ENCODE results near the gene KYAT1.

KYAT1 gene

DNA sequence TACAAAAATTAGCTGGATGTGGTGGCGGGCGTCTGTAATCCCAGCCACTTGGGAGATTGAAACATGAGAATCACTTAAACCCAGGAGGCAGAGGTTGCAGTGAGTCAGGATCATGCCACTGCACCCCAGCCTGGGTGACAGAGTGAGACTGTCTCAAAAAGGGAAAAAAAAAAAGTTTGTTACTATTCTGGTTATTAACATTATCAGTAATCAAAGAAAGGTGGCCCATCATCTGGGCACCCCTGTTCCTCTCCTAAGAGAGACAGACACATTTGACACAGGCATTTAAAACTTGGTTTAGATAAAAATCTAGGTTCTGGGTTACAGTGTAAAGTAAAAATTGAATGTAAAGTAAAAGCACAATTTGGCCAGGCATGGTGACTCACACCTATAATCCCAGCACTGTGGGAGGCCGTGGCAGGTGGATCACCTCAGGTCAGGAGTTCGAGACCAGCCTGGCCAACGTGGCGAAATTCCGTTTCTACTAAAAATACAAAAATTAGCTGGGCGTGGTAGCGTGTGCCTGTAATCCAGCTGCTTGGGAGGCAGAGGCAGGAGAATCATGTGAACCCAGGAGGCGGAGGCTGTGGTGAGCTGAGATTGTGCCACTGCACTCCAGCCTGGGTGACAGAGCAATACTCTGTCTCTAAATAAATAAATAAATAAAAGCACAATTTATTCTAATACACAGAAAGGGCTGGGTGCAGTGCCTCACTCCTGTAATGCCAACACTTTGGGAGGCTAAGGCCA lies 22.3 kb upstream of the KYAT1 start:
- Histone ChIP-seq H3K9me3 (ENCODE audit: low read length) (no peaks in the 10 kb centered on the region), H3K27me3 (ENCODE audit: control insufficient read depth in 1 of 2, insufficient read depth in 2 of 2, low read length in 2 of 2) (no peaks in the 10 kb centered on the region), H3K9ac (ENCODE audit: low read length) (no peak overlapping the region), H3K27ac (ENCODE audit: low read depth, low read length) (no peak overlapping the region), H3K4me3 (ENCODE audit: low read depth in 1 of 2, low read length in 2 of 2) (no peak overlapping the region), H3K4me1 (ENCODE audit: insufficient read depth, low read length) (peaks cover 5% of the 10 kb centered on the region), H3K36me3 (ENCODE audit: insufficient read depth, low read length) (peaks cover 25% of the 10 kb centered on the region)

DNA sequence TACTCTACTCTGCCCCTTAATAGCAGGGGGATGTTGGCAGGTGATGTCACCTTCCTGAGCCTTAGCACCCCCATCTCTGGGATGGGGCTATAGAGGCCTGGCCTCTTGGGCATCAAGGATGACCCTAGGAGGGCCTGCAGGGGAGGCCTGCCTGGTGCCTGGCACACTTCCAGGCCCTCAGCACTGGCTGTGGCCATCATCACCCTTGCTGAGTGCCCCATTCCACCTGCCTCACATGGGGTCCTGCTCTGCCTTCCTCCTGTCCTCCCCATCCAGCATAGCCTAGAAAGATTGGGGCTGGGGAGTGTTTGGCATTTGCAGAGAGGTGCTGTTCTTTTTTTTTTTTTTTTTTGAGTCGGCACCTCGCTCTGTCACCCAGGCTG lies 21.3 kb upstream of the KYAT1 start:
- Histone ChIP-seq H3K9ac (ENCODE audit: low read length) (no peak overlapping the region), H3K36me3 (ENCODE audit: insufficient read depth, low read length) (peaks cover 16% of the 10 kb centered on the region), H3K27me3 (ENCODE audit: control insufficient read depth in 1 of 2, insufficient read depth in 2 of 2, low read length in 2 of 2) (no peaks in the 10 kb centered on the region), H3K4me1 (ENCODE audit: insufficient read depth, low read length) (peaks cover 9% of the 10 kb centered on the region), H3K4me3 (ENCODE audit: low read depth in 1 of 2, low read length in 2 of 2) (no peak overlapping the region), H3K27ac (ENCODE audit: low read depth, low read length) (no peak overlapping the region), H3K9me3 (ENCODE audit: low read length) (no peaks in the 10 kb centered on the region)

DNA sequence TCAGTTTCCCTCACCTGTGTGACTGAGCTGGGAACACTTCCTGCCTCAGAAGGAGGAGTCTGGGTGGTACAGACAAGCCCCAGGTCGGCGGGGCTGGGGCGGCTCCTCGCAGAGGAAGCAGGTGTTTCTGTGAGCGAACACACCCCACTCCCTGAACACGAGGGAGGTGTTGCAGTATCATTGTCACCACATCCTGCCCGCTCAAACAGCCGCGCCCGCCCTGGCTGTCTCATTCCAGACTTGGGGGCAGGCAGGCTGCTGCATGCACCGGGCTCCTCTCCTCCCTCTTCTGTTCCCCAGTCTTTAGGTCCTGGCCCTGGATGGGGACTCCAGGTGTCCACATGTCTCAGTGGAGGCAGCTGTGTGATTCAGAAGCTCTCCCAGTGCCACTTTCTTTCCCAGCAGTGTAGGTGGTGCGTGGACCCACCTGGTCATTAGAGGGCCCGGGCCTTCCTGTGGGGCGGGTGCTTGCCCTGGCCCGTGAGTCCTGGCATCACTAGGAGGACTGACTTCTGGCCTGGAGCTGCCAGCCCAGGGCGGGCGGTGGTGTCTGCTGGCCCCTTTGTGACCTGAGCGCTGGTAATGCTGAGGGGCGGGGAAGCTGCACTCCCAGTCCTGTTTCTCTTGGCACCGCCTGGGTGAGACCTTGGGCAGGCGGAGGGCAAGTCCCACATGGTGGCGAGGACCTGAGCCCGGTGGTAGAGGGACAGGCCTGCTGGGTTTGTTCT lies 20.8 kb upstream of the KYAT1 start:
- Histone ChIP-seq H3K4me3 (ENCODE audit: low read depth in 1 of 2, low read length in 2 of 2) (no peak overlapping the region), H3K27me3 (ENCODE audit: control insufficient read depth in 1 of 2, insufficient read depth in 2 of 2, low read length in 2 of 2) (no peaks in the 10 kb centered on the region), H3K27ac (ENCODE audit: low read depth, low read length) (no peak overlapping the region), H3K4me1 (ENCODE audit: insufficient read depth, low read length) (peaks cover 10% of the 10 kb centered on the region), H3K36me3 (ENCODE audit: insufficient read depth, low read length) (peaks cover 10% of the 10 kb centered on the region), H3K9me3 (ENCODE audit: low read length) (no peaks in the 10 kb centered on the region), H3K9ac (ENCODE audit: low read length) (no peak overlapping the region)

DNA sequence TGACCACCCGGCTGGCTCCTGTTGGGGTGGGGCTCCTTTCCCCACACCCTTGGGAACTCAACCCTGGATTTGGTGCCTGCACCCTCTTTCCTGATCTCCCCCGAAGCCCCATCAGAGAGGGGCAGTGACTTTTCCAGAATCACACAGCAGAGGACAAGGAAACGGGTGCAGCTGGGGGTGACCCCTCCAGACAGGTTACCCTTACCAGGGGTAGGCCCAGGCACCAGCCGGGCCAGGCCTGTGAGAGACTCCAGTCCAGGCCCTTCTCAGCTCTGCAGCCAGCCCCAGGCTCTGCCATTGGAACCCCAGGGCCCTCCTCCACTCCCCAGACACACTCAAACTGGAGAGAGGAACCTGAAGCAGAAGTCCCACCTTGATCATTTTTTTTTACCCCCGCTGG lies 20.1 kb upstream of the KYAT1 start:
- no peak overlapping the region for H3K4me3 ChIP-seq (ENCODE audit: low read depth in 1 of 2, low read length in 2 of 2)
- peaks cover 9% of the 10 kb centered on the region for H3K4me1 ChIP-seq (ENCODE audit: insufficient read depth, low read length)
- H3K9ac ChIP-seq (ENCODE audit: low read length) = no peak overlapping the region
- H3K27ac ChIP-seq (ENCODE audit: low read depth, low read length) = no peak overlapping the region
- H3K27me3 ChIP-seq (ENCODE audit: control insufficient read depth in 1 of 2, insufficient read depth in 2 of 2, low read length in 2 of 2) = no peaks in the 10 kb centered on the region
- no peaks in the 10 kb centered on the region for H3K9me3 ChIP-seq (ENCODE audit: low read length)
- peaks cover 6% of the 10 kb centered on the region for H3K36me3 ChIP-seq (ENCODE audit: insufficient read depth, low read length)

DNA sequence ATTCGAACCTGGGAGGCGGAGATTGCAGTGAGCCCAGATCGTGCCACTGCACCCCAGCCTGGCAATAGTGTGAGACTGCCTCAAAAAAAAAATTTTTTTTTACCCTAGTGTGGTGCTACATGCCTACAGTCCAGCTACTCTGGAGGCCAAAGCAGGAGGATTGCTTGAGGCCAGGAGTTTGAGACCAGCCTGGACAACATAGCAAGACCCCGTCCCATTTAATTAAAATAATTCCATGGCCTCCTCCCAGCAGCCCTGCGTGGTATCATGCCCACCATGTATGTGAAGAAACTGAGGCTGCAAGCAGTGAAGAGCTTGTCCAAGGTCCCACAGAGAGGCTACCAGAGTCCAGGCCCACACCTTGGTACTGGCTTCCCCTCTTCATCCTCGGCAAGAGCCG lies 19.6 kb upstream of the KYAT1 start:
- Histone ChIP-seq H3K4me3 (ENCODE audit: low read depth in 1 of 2, low read length in 2 of 2) (no peak overlapping the region), H3K4me1 (ENCODE audit: insufficient read depth, low read length) (peaks cover 5% of the 10 kb centered on the region), H3K36me3 (ENCODE audit: insufficient read depth, low read length) (peaks cover 6% of the 10 kb centered on the region), H3K9ac (ENCODE audit: low read length) (no peak overlapping the region), H3K27me3 (ENCODE audit: control insufficient read depth in 1 of 2, insufficient read depth in 2 of 2, low read length in 2 of 2) (no peaks in the 10 kb centered on the region), H3K9me3 (ENCODE audit: low read length) (no peaks in the 10 kb centered on the region), H3K27ac (ENCODE audit: low read depth, low read length) (no peak overlapping the region)

DNA sequence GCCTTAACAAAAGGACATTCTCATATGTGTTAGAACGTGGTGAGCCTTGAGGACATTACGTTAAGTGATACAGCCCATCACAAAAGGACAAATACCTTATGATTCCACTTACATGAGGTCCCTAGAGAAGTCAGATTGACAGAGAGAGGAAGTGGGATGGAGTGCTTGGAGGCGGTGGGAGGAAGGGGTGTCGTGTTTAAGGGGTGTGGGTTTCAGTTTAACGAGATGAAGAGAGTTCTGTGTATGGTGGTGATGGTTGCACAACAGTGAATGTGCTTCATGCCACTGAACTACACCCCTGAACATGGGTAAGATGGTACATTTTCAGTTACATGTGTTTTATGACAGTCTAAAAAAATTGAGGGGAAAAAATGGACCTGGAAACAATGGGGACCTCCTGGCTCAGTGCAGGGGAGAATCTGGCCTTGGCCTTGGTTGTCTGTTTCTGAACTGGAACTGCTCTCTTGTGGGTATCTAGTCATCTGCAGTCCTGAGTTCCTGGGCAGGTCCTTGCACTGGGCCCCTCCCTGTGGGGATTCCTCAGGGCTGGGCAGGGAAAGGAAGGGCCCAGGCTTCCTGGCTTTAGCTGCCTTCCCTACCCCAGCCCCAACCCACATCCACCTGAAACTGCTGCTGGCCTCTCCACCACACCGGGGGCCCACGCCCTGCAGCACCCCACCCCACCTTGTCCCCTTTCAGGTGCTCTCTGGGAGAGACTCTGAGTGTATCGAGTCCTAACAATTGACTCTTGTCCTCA lies 18.0 kb upstream of the KYAT1 start:
- H3K4me3 ChIP-seq (ENCODE audit: low read depth in 1 of 2, low read length in 2 of 2) = no peak overlapping the region
- no peaks in the 10 kb centered on the region for H3K27me3 ChIP-seq (ENCODE audit: control insufficient read depth in 1 of 2, insufficient read depth in 2 of 2, low read length in 2 of 2)
- H3K27ac ChIP-seq (ENCODE audit: low read depth, low read length) = no peak overlapping the region
- H3K9ac ChIP-seq (ENCODE audit: low read length) = no peak overlapping the region
- no peaks in the 10 kb centered on the region for H3K9me3 ChIP-seq (ENCODE audit: low read length)
- peaks cover 6% of the 10 kb centered on the region for H3K36me3 ChIP-seq (ENCODE audit: insufficient read depth, low read length)
- H3K4me1 ChIP-seq (ENCODE audit: insufficient read depth, low read length) = peaks cover 5% of the 10 kb centered on the region

DNA sequence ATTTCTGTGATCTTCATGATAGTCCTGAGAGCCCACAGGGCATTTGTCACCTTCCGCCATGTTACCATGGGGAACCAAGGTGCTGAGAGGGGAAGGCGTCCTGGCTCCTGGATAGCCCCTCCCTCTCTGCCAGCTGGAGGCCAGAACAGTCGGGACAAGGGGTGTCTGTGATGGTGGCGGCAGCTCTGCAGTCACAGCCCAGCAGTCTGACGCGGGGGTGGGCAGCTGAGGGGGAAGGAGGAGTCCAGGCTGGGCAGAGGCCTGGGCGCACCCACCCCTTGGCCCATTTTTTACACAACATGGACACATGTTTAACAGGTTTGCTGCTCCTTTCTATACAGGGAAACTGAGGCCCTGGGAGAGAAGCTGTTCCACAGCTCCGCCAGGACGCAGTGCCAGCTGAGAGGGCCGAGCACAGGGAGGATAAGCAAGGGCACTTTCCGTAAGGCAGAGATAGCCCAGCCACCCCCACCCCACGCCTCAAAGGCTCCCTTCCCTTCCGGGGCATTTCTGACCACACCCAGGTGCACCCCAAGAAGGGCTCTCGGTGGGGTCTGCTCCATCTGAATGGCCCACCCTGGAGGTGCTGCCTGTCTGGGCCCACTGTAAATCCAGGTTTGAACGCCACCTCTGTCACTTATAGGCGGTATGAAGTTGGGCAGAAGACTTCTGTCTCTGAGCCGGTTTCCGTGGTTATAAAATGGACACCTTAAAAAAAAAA lies 17.3 kb upstream of the KYAT1 start:
- no peak overlapping the region for H3K4me3 ChIP-seq (ENCODE audit: low read depth in 1 of 2, low read length in 2 of 2)
- H3K4me1 ChIP-seq (ENCODE audit: insufficient read depth, low read length) = peaks cover 5% of the 10 kb centered on the region
- H3K27ac ChIP-seq (ENCODE audit: low read depth, low read length) = no peak overlapping the region
- H3K36me3 ChIP-seq (ENCODE audit: insufficient read depth, low read length) = peaks cover 6% of the 10 kb centered on the region
- H3K9ac ChIP-seq (ENCODE audit: low read length) = no peak overlapping the region
- H3K9me3 ChIP-seq (ENCODE audit: low read length) = no peaks in the 10 kb centered on the region
- no peaks in the 10 kb centered on the region for H3K27me3 ChIP-seq (ENCODE audit: control insufficient read depth in 1 of 2, insufficient read depth in 2 of 2, low read length in 2 of 2)

DNA sequence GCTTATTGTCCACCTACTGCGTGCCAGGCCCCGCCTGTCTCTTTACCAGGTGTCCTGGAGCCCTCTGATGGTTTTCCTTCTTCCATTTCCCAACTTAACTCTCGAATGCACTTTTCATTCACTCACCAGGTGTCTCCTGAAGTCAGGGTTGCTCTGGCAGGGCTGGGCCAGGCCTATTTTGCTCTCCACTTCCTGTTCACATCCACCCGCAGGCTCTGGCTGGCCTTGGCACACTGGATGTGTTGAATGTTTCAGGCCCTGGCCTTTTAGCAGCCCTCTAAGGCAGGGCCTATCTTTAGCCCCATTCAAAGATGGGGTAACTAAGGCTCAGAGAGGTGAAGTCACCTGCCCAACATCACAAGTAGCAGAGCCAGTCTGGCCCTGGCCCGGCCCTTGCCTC lies 16.6 kb upstream of the KYAT1 start:
- no peak overlapping the region for H3K9ac ChIP-seq (ENCODE audit: low read length)
- peaks cover 6% of the 10 kb centered on the region for H3K36me3 ChIP-seq (ENCODE audit: insufficient read depth, low read length)

DNA sequence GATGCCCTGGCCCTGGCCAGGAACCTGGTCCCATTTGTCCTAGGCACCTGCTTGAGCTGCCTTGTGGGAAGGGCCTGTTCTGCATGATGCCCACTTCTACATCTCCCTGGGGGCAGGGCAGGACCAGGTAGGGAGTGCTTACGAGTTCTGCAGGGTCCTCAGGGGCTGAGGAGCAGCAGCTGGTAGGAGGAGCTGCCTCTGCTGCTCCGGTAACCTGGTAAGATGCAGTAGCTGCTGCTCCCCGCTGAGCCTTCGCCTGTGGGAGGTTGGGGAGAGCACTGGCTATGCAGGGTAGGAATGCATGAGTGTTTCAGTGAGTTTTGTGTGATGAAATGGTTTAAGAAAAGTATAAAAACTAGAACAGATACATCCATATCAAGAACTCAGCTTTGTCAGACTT lies 13.8 kb upstream of the KYAT1 start:
- no peaks in the 10 kb centered on the region for H3K27me3 ChIP-seq (ENCODE audit: control insufficient read depth in 1 of 2, insufficient read depth in 2 of 2, low read length in 2 of 2)
- no peak overlapping the region for H3K27ac ChIP-seq (ENCODE audit: low read depth, low read length)
- peaks cover 6% of the 10 kb centered on the region for H3K36me3 ChIP-seq (ENCODE audit: insufficient read depth, low read length)
- H3K4me3 ChIP-seq (ENCODE audit: low read depth in 1 of 2, low read length in 2 of 2) = no peak overlapping the region
- H3K9ac ChIP-seq (ENCODE audit: low read length) = no peak overlapping the region
- peaks cover 29% of the 10 kb centered on the region for H3K4me1 ChIP-seq (ENCODE audit: insufficient read depth, low read length)
- H3K9me3 ChIP-seq (ENCODE audit: low read length) = no peaks in the 10 kb centered on the region

More for the DNA sequence above, 16.6 kb upstream of the KYAT1 start:
- Histone ChIP-seq H3K4me1 (ENCODE audit: insufficient read depth, low read length) (peaks cover 7% of the 10 kb centered on the region), H3K9me3 (ENCODE audit: low read length) (no peaks in the 10 kb centered on the region), H3K27me3 (ENCODE audit: control insufficient read depth in 1 of 2, insufficient read depth in 2 of 2, low read length in 2 of 2) (no peaks in the 10 kb centered on the region), H3K4me3 (ENCODE audit: low read depth in 1 of 2, low read length in 2 of 2) (no peak overlapping the region), H3K27ac (ENCODE audit: low read depth, low read length) (no peak overlapping the region)

DNA sequence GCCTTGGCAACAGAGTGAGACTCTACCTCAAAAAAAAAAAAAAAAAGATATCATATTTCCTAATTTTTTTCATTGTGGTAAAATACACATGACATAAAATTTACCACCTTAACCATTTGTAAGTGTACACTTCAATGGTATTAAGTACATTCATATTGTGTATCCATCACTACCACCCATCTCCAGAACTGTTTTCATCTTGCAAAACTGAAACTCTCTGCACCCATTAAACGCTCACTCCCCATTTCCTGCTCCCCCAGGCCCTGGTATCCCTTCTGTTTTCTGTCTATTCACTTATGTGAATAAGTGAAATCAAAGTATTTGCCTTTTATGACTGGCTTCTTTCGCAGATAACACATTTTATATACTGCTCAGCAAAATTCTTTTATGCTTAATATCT lies 13.0 kb upstream of the KYAT1 start:
- H3K27me3 ChIP-seq (ENCODE audit: control insufficient read depth in 1 of 2, insufficient read depth in 2 of 2, low read length in 2 of 2) = no peaks in the 10 kb centered on the region
- H3K27ac ChIP-seq (ENCODE audit: low read depth, low read length) = no peak overlapping the region
- H3K9me3 ChIP-seq (ENCODE audit: low read length) = no peaks in the 10 kb centered on the region
- peaks cover 29% of the 10 kb centered on the region for H3K4me1 ChIP-seq (ENCODE audit: insufficient read depth, low read length)
- peaks cover 6% of the 10 kb centered on the region for H3K36me3 ChIP-seq (ENCODE audit: insufficient read depth, low read length)
- no peak overlapping the region for H3K9ac ChIP-seq (ENCODE audit: low read length)
- no peak overlapping the region for H3K4me3 ChIP-seq (ENCODE audit: low read depth in 1 of 2, low read length in 2 of 2)

DNA sequence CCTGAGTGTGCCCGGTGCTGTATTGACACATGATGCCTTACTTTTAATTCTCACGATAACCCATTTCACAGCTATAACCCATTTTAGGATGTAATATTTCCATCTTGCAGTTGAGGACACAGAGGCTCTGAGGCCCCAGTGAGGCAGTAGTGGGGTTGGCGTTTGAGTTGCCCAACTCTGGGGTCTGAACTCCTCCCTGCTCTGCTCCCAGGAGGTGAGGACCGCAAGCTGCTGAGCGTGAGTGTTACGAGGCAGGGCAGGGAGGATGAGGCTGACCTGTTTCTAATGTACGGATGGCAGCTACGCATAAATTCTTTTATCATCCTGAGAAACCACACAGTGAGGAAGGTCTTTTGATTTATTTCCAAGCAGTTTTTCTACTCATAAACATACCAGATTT lies 11.6 kb upstream of the KYAT1 start:
- peak overlapping the region; percentile 44 for H3K9ac ChIP-seq (ENCODE audit: low read length)
- peak overlapping the region; percentile 77 for H3K27ac ChIP-seq (ENCODE audit: low read depth, low read length)
- no peaks in the 10 kb centered on the region for H3K27me3 ChIP-seq (ENCODE audit: control insufficient read depth in 1 of 2, insufficient read depth in 2 of 2, low read length in 2 of 2)
- peaks cover 31% of the 10 kb centered on the region for H3K4me1 ChIP-seq (ENCODE audit: insufficient read depth, low read length)
- no peaks in the 10 kb centered on the region for H3K9me3 ChIP-seq (ENCODE audit: low read length)
- H3K4me3 ChIP-seq (ENCODE audit: low read depth in 1 of 2, low read length in 2 of 2) = peak overlapping the region in 1 of 2 donors; percentile 56
- peaks cover 5% of the 10 kb centered on the region for H3K36me3 ChIP-seq (ENCODE audit: insufficient read depth, low read length)
